Ishikawa (cell line): Measurements from ENCODE around the gene FGF18.

Source experiments
- CEBPB ChIP-seq: IDR thresholded peaks from 2 replicates; pipeline ENCODE4 v1.6.1; 2012
- CREB1 ChIP-seq: IDR thresholded peaks from 2 replicates; pipeline ENCODE4 v1.6.1; 2012; ENCODE audit warnings: low read depth
- EGR1 ChIP-seq: IDR thresholded peaks from 2 replicates; pipeline ENCODE4 v1.6.1; 2012
- EP300 ChIP-seq: IDR thresholded peaks from 2 replicates; pipeline ENCODE4 v1.6.1; 2012; ENCODE audit warnings: borderline replicate concordance
- FOXM1 ChIP-seq: IDR thresholded peaks from 2 replicates; pipeline ENCODE4 v1.6.1; 2012; ENCODE audit warnings: low read depth, borderline replicate concordance
- MAX ChIP-seq: IDR thresholded peaks from 2 replicates; pipeline ENCODE4 v1.6.1; 2012
- NFIC ChIP-seq: IDR thresholded peaks from 2 replicates; pipeline ENCODE4 v1.6.1; 2012
- RAD21 ChIP-seq: IDR thresholded peaks from 2 replicates; pipeline ENCODE4 v1.6.1; 2012; ENCODE audit warnings: low read depth
- REST ChIP-seq: IDR thresholded peaks from 2 replicates; pipeline ENCODE4 v1.6.1; 2012; ENCODE audit warnings: low read depth, mild to moderate bottlenecking
- TAF1 ChIP-seq: IDR thresholded peaks from 2 replicates; pipeline ENCODE4 v1.6.1; 2012; ENCODE audit warnings: low read depth, mild to moderate bottlenecking
- TCF12 ChIP-seq: IDR thresholded peaks from 2 replicates; pipeline ENCODE4 v1.6.1; 2012; ENCODE audit warnings: low read depth
- TEAD4 ChIP-seq: IDR thresholded peaks from 2 replicates; pipeline ENCODE4 v1.6.1; 2012
- USF1 ChIP-seq: IDR thresholded peaks from 2 replicates; pipeline ENCODE4 v1.6.1; 2012
- ZBTB7A ChIP-seq: IDR thresholded peaks from 2 replicates; pipeline ENCODE4 v1.6.1; 2012; ENCODE audit warnings: low read depth

- no peak for TF ChIP-seq EP300
- no peak for TF ChIP-seq RAD21
- no peak for TF ChIP-seq TEAD4
- no peak for TF ChIP-seq NFIC
- no peak for TF ChIP-seq CEBPB
- no peak for TF ChIP-seq MAX
- no peak for TF ChIP-seq REST
- TF ChIP-seq EGR1: no peak
- TF ChIP-seq TCF12: no peak
- TF ChIP-seq USF1: no peak
- TF ChIP-seq ZBTB7A: no peak
- TF ChIP-seq TAF1: no peak
- TF ChIP-seq FOXM1: no peak
- no peak for TF ChIP-seq CREB1
Observed at GRCh38 chr5:171390883-171391677, 28.4 kb upstream of the FGF18 start.
